IMR-90 (cell line): Measurements from ENCODE around the gene ALG8.

Source experiments
- BHLHE40 ChIP-seq: fragments of 150-350 bp; IDR thresholded peaks from 2 replicates; pipeline ENCODE4 v1.6.1; 2016; ENCODE audit warnings: mild to moderate bottlenecking, low read depth, low read length
- FOS ChIP-seq: fragments of 150-350 bp; IDR thresholded peaks from 2 replicates; pipeline ENCODE4 v1.6.1; 2016; ENCODE audit warnings: low read depth, low read length
- POLR2A ChIP-seq: IDR thresholded peaks from 2 replicates; pipeline ENCODE4 v1.6.1; 2012; ENCODE audit warnings: mild to moderate bottlenecking, low read depth, low read length
- RAD21 ChIP-seq: IDR thresholded peaks from 2 replicates; pipeline ENCODE4 v1.6.1; 2012; ENCODE audit warnings: low read length, improper control_type of control experiment
- SMC3 ChIP-seq: fragments of 150-350 bp; IDR thresholded peaks from 2 replicates; pipeline ENCODE4 v1.6.1; 2016; ENCODE audit warnings: low read depth, mild to moderate bottlenecking, antibody characterized with exemption, low read length, moderate library complexity
- TF ChIP-seq, protein P1 (sequence below): conservative IDR thresholded peaks from 2 replicates; pipeline ENCODE4 v1.5.1; 2012; ENCODE audit warnings: mild to moderate bottlenecking, low read depth, low read length, improper control_type of control experiment

GRCh38 chr11:78111298-78111697 lies 28.1 kb downstream of the ALG8 start:
- TF ChIP-seq, protein P1, sequence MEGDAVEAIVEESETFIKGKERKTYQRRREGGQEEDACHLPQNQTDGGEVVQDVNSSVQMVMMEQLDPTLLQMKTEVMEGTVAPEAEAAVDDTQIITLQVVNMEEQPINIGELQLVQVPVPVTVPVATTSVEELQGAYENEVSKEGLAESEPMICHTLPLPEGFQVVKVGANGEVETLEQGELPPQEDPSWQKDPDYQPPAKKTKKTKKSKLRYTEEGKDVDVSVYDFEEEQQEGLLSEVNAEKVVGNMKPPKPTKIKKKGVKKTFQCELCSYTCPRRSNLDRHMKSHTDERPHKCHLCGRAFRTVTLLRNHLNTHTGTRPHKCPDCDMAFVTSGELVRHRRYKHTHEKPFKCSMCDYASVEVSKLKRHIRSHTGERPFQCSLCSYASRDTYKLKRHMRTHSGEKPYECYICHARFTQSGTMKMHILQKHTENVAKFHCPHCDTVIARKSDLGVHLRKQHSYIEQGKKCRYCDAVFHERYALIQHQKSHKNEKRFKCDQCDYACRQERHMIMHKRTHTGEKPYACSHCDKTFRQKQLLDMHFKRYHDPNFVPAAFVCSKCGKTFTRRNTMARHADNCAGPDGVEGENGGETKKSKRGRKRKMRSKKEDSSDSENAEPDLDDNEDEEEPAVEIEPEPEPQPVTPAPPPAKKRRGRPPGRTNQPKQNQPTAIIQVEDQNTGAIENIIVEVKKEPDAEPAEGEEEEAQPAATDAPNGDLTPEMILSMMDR, result no peak
- TF ChIP-seq FOS (no peak), POLR2A (no peak), BHLHE40 (no peak), SMC3 (no peak), RAD21 (no peak)
